Activated T-cell treated with anti-CD3 and anti-CD28 coated beads for 4 hours (primary cell): ENCODE data around the gene RSRC2.
A peak's percentile ranks its signal among the peaks of the same experiment; 100 is the strongest.
"Not testable (repeated sequence)": the region's sequence is repeated elsewhere in the genome, so short reads cannot be mapped to it uniquely, and the experiment has no call there.

Source experiments
- DNase-seq: peaks from one replicate; pipeline ENCODE4 v3.0.0-alpha.2; 2020

Gene RSRC2

GRCh38 chr12:122526683-122527477 lies at the start of gene RSRC2, which contains the start of gene KNTC1:
RSRC2 (minus strand) TSS chr12:122526936; CDS start chr12:122526853, 83 bp downstream.
KNTC1 (plus strand) TSS chr12:122527249; CDS start chr12:122530064, 2,815 bp downstream.
- peak; percentile 98 for DNase-seq

GRCh38 chr12:122571821-122572220 lies 45.1 kb upstream of the RSRC2 start:
- DNase-seq = no peak

- not testable (repeated sequence) for DNase-seq
Measured at GRCh38 chr12:122570006-122570405, 43.3 kb upstream of the RSRC2 start.

- DNase-seq = no peak
Measured at GRCh38 chr12:122569288-122569687, 42.6 kb upstream of the RSRC2 start.

- DNase-seq = not testable (repeated sequence)
Measured at GRCh38 chr12:122566816-122567215, 40.1 kb upstream of the RSRC2 start.

GRCh38 chr12:122563361-122563760 lies 36.6 kb upstream of the RSRC2 start:
- no peak for DNase-seq

- DNase-seq = no peak
Measured at GRCh38 chr12:122560138-122560537, 33.4 kb upstream of the RSRC2 start.

- no peak for DNase-seq
Measured at GRCh38 chr12:122558745-122559641, 32.3 kb upstream of the RSRC2 start.

- no peak for DNase-seq
Measured at GRCh38 chr12:122547330-122547729, 20.6 kb upstream of the RSRC2 start.

GRCh38 chr12:122545855-122546254 lies 19.1 kb upstream of the RSRC2 start:
- no peak for DNase-seq

- DNase-seq = no peak
Measured at GRCh38 chr12:122544537-122544936, 17.8 kb upstream of the RSRC2 start.

GRCh38 chr12:122538496-122538895 lies 11.8 kb upstream of the RSRC2 start:
- no peak for DNase-seq

GRCh38 chr12:122537021-122537420 lies 10.3 kb upstream of the RSRC2 start:
- DNase-seq = no peak

GRCh38 chr12:122533856-122534255 lies 7.1 kb upstream of the RSRC2 start:
- no peak for DNase-seq

- no peak for DNase-seq
Measured at GRCh38 chr12:122528992-122529391, 2.3 kb upstream of the RSRC2 start.

GRCh38 chr12:122528582-122528981 lies 1.8 kb upstream of the RSRC2 start:
- no peak for DNase-seq

- no peak for DNase-seq
Measured at GRCh38 chr12:122527478-122527944, 775 bp upstream of the RSRC2 start.

GRCh38 chr12:122523846-122524718 lies 2.7 kb downstream of the RSRC2 start:
- DNase-seq = no peak

- no peak for DNase-seq
Measured at GRCh38 chr12:122523280-122523679, 3.5 kb downstream of the RSRC2 start.

- no peak for DNase-seq
Measured at GRCh38 chr12:122520676-122521075, 6.1 kb downstream of the RSRC2 start.

GRCh38 chr12:122519418-122519817 lies 7.3 kb downstream of the RSRC2 start:
- no peak for DNase-seq

GRCh38 chr12:122518908-122519307 lies 7.8 kb downstream of the RSRC2 start:
- DNase-seq = no peak

- no peak for DNase-seq
Measured at GRCh38 chr12:122517877-122518276, 8.9 kb downstream of the RSRC2 start.
